Tibial nerve (tissue), 4 donors: ENCODE results near the gene KLF18. TPM values are rescaled to one million over a fixed set of nuclear protein-coding genes. Genes with fewer than 3 reads are reported as not detected.

Experiments used
- DNase-seq, 2 donors: peaks; one replicate each; pipeline ENCODE4 v3.0.0-alpha.2; 2019; ENCODE audit warnings: low spot score in 2 of 2
- H3K27ac ChIP-seq, 4 donors: fragments of 200-600 bp; sonication (generic) in 3 of 4; one replicate each; pipeline ENCODE4 v1.5.1; 2017 to 2019; ENCODE audit warnings: mild to moderate bottlenecking in 1 of 4
- H3K27me3 ChIP-seq, 2 donors: fragments of 200-600 bp; sonication (generic) in 1 of 2; one replicate each; pipeline versions ENCODE4 v1.5.1 to v1.6.0; 2017 to 2019
- H3K36me3 ChIP-seq, 3 donors: fragments of 200-600 bp; sonication (generic); one replicate each; pipeline ENCODE4 v1.5.1; 2018 to 2019
- H3K4me1 ChIP-seq, 4 donors: fragments of 200-600 bp; sonication (generic) in 3 of 4; one replicate each; pipeline ENCODE4 v1.5.1; 2017 to 2019
- H3K4me3 ChIP-seq, 4 donors: fragments of 200-600 bp; sonication (generic) in 3 of 4; one replicate each; pipeline ENCODE4 v1.5.1; 2017 to 2019; ENCODE audit warnings: mild to moderate bottlenecking in 1 of 4, moderate library complexity in 1 of 4
- H3K9me3 ChIP-seq, 4 donors: fragments of 200-600 bp; sonication (generic) in 3 of 4; one replicate each; pipeline ENCODE4 v1.5.1; 2017 to 2019
- CTCF ChIP-seq, 5 experiments: fragments of 200-600 bp in 3 of 5; fragments of 450-650 bp in 2 of 5; sonication (generic) in 3 of 5; IDR thresholded peaks; one replicate each; pipeline ENCODE4 v1.5.1; 2016 to 2019; ENCODE audit warnings: antibody characterized with exemption in 5 of 5, mild to moderate bottlenecking in 3 of 5, moderate library complexity in 2 of 5
- EP300 ChIP-seq, 2 donors: sonication (generic); formaldehyde crosslinking; IDR thresholded peaks; one replicate each; pipeline ENCODE4 v1.6.1; 2017; ENCODE audit warnings: antibody characterized with exemption in 2 of 2, mild to moderate bottlenecking in 1 of 2
- POLR2A ChIP-seq, 2 donors: fragments of 450-650 bp; IDR thresholded peaks; one replicate each; pipeline ENCODE4 v1.6.1; 2017; ENCODE audit warnings: antibody characterized with exemption in 2 of 2, mild to moderate bottlenecking in 2 of 2, moderate library complexity in 2 of 2
- WGBS, 2 donors: methylation state at CpG; one replicate each; pipeline ENCODE4 v1.1.5; 2018; 5-methylcytosine and 5-hydroxymethylcytosine counted together
- total RNA-seq, 4 donors: library from RNA; depleted of rRNA; stranded (reverse); fragments of >200 nt; gene quantifications; one replicate each; pipeline ENCODE4 v1.1.0, GENCODE V29; 2016

KLF18 gene
- total RNA-seq: not detected

DNA sequence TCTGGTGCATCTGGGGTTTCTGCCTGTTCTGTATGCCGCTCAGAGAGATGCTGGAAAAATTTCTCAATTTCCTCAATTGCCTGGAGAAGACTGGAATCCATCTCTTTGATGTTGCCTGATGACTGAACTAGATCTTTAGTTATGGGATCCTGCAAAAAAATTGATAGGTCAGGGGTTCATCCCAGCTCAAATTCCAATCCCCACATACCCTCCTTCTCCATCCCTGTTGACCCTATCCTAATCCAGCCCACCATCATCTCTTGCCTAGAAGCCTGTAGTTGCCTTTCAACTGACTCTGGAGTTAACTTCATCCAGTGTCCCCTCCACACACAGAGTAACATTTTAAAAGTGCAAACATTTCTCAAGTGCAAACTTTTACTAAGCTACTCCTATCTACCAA is at the start of gene KLF18:
KLF18 (minus strand) TSS at position 101 of the 400 bp plus-strand sequence; CDS start at position 101, 0 bp downstream.
- no peak for DNase-seq
- TF ChIP-seq POLR2A (IDR thresholded peaks at IDR 0.05) (no peak), EP300 (IDR thresholded peaks at IDR 0.05) (no peak), CTCF (IDR thresholded peaks at IDR 0.05) (no peak)
- Histone ChIP-seq H3K27me3 (peaks cover 0 to 1% of the 10 kb centered on the region in 2 donors), H3K9me3 (peaks cover 0 to 39% (median 2%) of the 10 kb centered on the region in 4 donors), H3K27ac (no peak within 1 kb of the TSS), H3K4me1 (no peaks in the 10 kb centered on the region), H3K4me3 (no peak within 1 kb of the TSS), H3K36me3 (no peaks in the 10 kb centered on the region)
- WGBS, 2 donors: 89 to 93% methylated on average over 1 of the region's 1 CpG

GRCh38 chr1:44174630-44175029 is 33.2 kb upstream of the KLF18 start:
- DNase-seq: no peak
- H3K4me3 ChIP-seq: no peak overlapping the region
- H3K27me3 ChIP-seq: no peaks in the 10 kb centered on the region
- 78 to 79% methylated on average over 1 of the region's 1 CpG for WGBS, 2 donors
- H3K27ac ChIP-seq: no peak overlapping the region
- TF ChIP-seq EP300 (IDR thresholded peaks at IDR 0.05): no peak
- no peak for TF ChIP-seq CTCF (IDR thresholded peaks at IDR 0.05)
- TF ChIP-seq POLR2A (IDR thresholded peaks at IDR 0.05): no peak
- no peaks in the 10 kb centered on the region for H3K4me1 ChIP-seq
- peaks cover 0 to 3% (median 0%) of the 10 kb centered on the region in 4 donors for H3K9me3 ChIP-seq
- H3K36me3 ChIP-seq: no peaks in the 10 kb centered on the region

GRCh38 chr1:44170281-44170823 is 28.9 kb upstream of the KLF18 start:
- Histone ChIP-seq H3K9me3 (peaks cover 0 to 11% (median 0%) of the 10 kb centered on the region in 4 donors), H3K36me3 (no peaks in the 10 kb centered on the region), H3K27ac (no peak overlapping the region), H3K27me3 (no peaks in the 10 kb centered on the region), H3K4me3 (no peak overlapping the region), H3K4me1 (no peaks in the 10 kb centered on the region)
- TF ChIP-seq CTCF (IDR thresholded peaks at IDR 0.05) (no peak), POLR2A (IDR thresholded peaks at IDR 0.05) (no peak), EP300 (IDR thresholded peaks at IDR 0.05) (no peak)
- DNase-seq: no peak
- WGBS, 2 donors: 61 to 75% methylated on average over 3 of the region's 3 CpGs

DNA sequence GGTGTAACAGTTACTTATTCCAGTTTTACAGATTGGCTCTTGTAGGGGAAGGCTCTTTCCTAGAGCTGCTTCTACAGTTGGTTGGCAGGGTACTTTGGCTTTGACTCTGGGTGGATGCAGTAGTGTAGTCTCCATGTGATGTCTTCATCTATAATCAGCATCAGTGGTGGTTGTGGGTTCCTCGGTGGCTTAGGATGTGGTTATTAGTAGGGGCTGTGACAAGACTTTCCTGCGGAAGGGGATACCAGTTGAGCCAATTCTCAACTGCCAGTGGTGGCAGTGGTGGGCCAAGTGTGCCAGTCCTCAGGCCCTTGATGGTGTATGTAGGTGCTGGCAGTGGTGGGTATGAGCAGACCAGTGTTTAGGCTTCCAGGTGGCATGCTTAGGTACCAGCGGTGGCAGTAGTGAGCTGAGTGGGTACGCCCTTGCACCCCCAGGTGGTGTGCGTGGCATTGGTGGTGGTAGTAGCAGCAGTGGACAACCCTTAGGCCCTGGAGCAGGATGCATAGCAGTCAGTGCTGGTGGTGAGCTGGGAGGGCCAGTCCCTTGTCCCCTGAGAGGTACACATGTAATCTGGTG is 27.2 kb upstream of the KLF18 start:
- Histone ChIP-seq H3K4me3 (no peak overlapping the region), H3K4me1 (no peaks in the 10 kb centered on the region), H3K27me3 (no peaks in the 10 kb centered on the region), H3K27ac (no peak overlapping the region), H3K9me3 (peaks cover 0 to 11% (median 0%) of the 10 kb centered on the region in 4 donors), H3K36me3 (no peaks in the 10 kb centered on the region)
- TF ChIP-seq CTCF (IDR thresholded peaks at IDR 0.05) (no peak), EP300 (IDR thresholded peaks at IDR 0.05) (no peak), POLR2A (IDR thresholded peaks at IDR 0.05) (no peak)
- DNase-seq: no peak
- WGBS, 2 donors: 89 to 92% methylated on average over 5 of the region's 5 CpGs

DNA sequence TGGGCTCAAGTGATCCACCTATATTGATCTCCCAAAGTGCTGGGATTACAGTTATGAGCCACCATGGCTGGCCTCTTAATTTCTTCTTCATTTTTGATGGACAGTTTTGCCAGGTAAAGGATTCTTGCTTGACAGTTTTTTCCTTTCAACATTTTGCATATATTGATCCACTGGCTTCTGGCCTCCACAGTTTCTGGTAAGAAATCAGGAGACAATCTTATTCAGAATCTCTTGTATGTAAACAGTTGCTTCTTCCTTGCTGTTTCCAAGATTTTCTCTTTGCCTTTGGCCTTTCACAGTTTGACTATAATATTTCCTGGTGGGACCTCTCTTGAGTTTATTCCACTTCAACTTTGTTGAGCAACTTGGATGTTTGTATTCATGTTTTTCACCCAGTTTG is 20.1 kb upstream of the KLF18 start:
- H3K36me3 ChIP-seq: no peaks in the 10 kb centered on the region
- H3K4me1 ChIP-seq: no peaks in the 10 kb centered on the region
- no peak overlapping the region for H3K27ac ChIP-seq
- no peak overlapping the region for H3K4me3 ChIP-seq
- no peak for DNase-seq
- no peaks in the 10 kb centered on the region for H3K9me3 ChIP-seq
- H3K27me3 ChIP-seq: no peaks in the 10 kb centered on the region
- TF ChIP-seq CTCF (IDR thresholded peaks at IDR 0.05) (no peak), POLR2A (IDR thresholded peaks at IDR 0.05) (no peak), EP300 (IDR thresholded peaks at IDR 0.05) (no peak)
